AG04450 (cell line): ENCODE measurements around the gene WBP11. TPM values are rescaled to one million over a fixed set of nuclear protein-coding genes. Genes with fewer than 3 reads are reported as not detected.

Source experiments
- CTCF ChIA-PET: fragments of 300-600, 350-600 bp; formaldehyde crosslinking; extraction: SDS; loops from one replicate; lab custom pipeline; 2022; ENCODE audit warnings: antibody characterized with exemption, inconsistent platforms; lab: Charles Lee
- POLR2A ChIA-PET: fragments of 350-600 bp; formaldehyde crosslinking; extraction: SDS; loops from one replicate; lab custom pipeline; 2021; ENCODE audit warnings: antibody characterized with exemption, inconsistent platforms; lab: Yijun Ruan, JAX
- DNase-seq: peaks from one replicate; pipeline ENCODE4 v3.0.0-alpha.2; 2011; ENCODE audit warnings: low read depth, low spot score
- H3K27ac ChIP-seq: one replicate; pipeline ENCODE4 v1.5.1; 2012; ENCODE audit warnings: low read depth, low read length, control low read depth
- H3K27me3 ChIP-seq: one replicate; pipeline ENCODE4 v1.6.0; 2012; ENCODE audit warnings: low read length; ENCODE audit not compliant: control insufficient read depth, insufficient read depth
- H3K4me3 ChIP-seq: 2 replicates; pipeline ENCODE4 v1.5.1; 2011; ENCODE audit warnings: mild to moderate bottlenecking, low read depth, low read length, control low read depth
- H3K9me3 ChIP-seq: 2 replicates; pipeline ENCODE4 v1.5.1; 2012; ENCODE audit warnings: low read length; ENCODE audit not compliant: control insufficient read depth, insufficient read depth
- polyA minus RNA-seq: library from RNA; depleted of rRNA, polyadenylated mRNA; stranded (reverse); fragments of >200 nt; gene quantifications from 2 replicates; pipeline ENCODE4 v1.2.3, GENCODE V29; 2011; rRNA and poly(A)+ RNA removed
- polyA plus RNA-seq: library from polyadenylated mRNA; depleted of rRNA; stranded (reverse); fragments of >200 nt; gene quantifications from 2 replicates; pipeline ENCODE4 v1.2.3, GENCODE V29; 2011; rRNA removed
- TF ChIP-seq, protein P1 (sequence below): IDR thresholded peaks from 2 replicates; pipeline ENCODE4 v1.5.1; 2011; ENCODE audit warnings: low read depth, low read length, control low read depth, inconsistent platforms

The WBP11 gene
- 13.2 and 16.5 TPM in 2 replicates for polyA plus RNA-seq
- 7.7 and 9.9 TPM in 2 replicates for polyA minus RNA-seq

DNA sequence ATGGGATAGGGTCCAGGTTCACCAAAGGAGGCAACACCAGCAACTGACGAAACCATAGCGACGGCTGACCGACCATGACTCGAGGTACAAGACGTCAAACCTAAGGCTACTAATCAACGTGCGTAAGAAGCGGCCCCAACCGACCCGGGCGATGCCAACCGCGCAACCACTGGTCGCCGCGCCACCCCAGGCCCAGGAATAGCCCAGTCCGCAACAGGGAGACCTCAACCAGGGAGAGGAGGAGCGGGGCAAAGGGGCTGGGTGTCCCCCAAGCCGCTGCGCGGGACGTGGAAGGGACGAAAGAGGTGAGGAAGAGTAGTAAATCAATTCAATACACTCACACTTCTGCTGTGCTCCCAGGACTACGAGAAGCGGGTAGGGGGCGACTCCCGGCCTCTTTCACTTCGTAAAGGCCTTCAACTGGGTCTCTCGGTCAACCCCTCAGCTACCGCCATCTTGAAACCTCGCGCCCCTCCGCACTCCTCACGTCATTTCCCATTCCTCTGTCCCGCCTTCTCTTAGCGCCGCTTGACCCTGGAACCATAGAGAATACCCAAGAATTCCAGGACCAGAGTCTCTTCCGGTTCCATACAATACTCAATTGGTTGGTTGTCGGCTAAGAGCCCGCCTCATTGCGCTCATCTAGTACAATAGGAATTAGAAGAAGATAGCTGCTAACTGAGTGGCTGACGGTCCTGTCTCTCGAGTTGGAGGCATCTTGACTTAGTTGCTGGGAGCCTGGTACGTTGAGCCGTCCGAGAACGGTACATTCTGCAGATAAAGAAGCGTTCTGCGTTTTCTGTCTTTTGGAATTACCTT lies at the start of gene WBP11, which contains the start of gene C12orf60:
WBP11 (minus strand) TSS at position 468 of the 819 bp plus-strand sequence. CDS start 2,095 bp downstream, outside the sequence.
C12orf60 (plus strand) TSS at position 660 of the 819 bp plus-strand sequence. CDS start 19,266 bp downstream, outside the sequence.
- H3K4me3 ChIP-seq: peak within 1 kb of the TSS; percentile 96
- DNase-seq: peak; percentile 97
- no peaks in the 10 kb centered on the region for H3K9me3 ChIP-seq
- ChIA-PET CTCF (interaction anchor here (1.2 to 2.9 kb wide), 6 partner anchors 33 to 418 kb away, joined by 3 to 14 read pairs (median 8); partner anchors contain the start of gene RERG), POLR2A (interaction anchor here (0.5 to 1.8 kb wide), 6 partner anchors 8 to 1551 kb away, joined by 3 to 19 read pairs (median 4); a partner anchor contains a TSS)
- TF ChIP-seq, protein P1, sequence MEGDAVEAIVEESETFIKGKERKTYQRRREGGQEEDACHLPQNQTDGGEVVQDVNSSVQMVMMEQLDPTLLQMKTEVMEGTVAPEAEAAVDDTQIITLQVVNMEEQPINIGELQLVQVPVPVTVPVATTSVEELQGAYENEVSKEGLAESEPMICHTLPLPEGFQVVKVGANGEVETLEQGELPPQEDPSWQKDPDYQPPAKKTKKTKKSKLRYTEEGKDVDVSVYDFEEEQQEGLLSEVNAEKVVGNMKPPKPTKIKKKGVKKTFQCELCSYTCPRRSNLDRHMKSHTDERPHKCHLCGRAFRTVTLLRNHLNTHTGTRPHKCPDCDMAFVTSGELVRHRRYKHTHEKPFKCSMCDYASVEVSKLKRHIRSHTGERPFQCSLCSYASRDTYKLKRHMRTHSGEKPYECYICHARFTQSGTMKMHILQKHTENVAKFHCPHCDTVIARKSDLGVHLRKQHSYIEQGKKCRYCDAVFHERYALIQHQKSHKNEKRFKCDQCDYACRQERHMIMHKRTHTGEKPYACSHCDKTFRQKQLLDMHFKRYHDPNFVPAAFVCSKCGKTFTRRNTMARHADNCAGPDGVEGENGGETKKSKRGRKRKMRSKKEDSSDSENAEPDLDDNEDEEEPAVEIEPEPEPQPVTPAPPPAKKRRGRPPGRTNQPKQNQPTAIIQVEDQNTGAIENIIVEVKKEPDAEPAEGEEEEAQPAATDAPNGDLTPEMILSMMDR: no peak
- H3K27me3 ChIP-seq: no peaks in the 10 kb centered on the region
- H3K27ac ChIP-seq: peak within 1 kb of the TSS; percentile 91

DNA sequence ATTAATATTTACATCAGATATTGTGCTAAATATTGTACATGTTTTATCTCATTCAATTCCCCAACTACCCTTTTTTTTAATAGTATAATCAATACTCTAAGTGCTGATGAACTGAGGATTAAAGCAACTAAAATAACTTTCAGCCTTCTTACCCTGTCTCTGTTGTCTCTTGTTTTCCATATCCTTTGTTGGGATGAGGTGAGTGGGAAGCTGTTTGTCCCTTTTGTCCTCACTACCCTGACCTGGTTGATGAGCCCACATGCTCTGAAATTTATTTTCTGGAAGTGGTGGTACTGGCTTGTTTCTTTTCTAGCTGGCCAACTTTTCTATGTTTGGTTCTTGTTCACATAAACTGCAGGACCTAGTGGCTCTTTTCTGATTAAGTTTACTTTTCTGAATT lies 49.6 kb upstream of the WBP11 start:
- DNase-seq: no peak
- no peak overlapping the region for H3K4me3 ChIP-seq
- H3K27me3 ChIP-seq: no peaks in the 10 kb centered on the region
- ChIA-PET CTCF (interaction anchor here (0.8 to 1.5 kb wide), 4 partner anchors 9 to 144 kb away, joined by 3 to 6 read pairs (median 3); partner anchors contain the start of gene ART4), POLR2A (no interaction called here)
- no peak overlapping the region for H3K27ac ChIP-seq
- TF ChIP-seq, protein P1: no peak
- no peaks in the 10 kb centered on the region for H3K9me3 ChIP-seq

DNA sequence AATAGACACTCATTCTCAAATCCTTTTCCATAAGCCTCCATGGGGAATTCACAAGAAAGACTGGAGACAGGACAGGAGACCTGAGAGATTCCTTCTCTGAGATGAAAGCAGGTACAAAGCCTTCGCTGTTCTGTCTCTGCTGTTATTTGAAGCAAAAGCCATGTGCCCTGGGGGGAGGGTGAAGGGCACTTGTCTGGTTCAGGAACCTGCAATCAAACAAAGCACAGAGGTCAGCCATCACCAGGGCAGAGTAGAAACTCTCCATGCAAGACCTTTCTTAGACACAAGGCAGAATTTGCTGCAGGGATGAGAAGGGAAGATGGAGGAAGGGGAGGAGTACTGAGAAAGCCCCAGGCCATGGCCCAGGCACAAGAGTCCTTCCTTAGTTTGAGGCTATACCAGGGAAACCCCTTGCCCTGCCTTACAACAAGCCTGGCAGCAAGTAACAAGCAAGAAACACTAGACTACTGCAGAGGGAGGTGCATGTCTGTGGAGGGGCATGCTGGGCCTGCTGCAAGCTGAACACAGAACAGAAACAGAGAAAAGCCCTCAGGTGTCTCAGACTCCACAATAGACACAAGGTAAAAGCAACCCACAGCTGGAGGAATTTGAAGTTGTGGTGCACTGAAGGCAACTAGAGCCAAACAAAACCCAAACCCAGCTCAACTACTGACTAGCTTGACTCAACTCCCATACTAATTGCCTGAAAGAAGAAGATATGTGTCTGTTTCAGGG lies 47.8 kb upstream of the WBP11 start:
- no peak for DNase-seq
- no peaks in the 10 kb centered on the region for H3K27me3 ChIP-seq
- H3K27ac ChIP-seq: no peak overlapping the region
- CTCF ChIA-PET: interaction anchor here (0.6 to 1.0 kb wide), 3 partner anchors 144 to 425 kb away, joined by 3 to 4 read pairs (median 4); no protein-coding TSS in a partner anchor
- H3K9me3 ChIP-seq: no peaks in the 10 kb centered on the region
- no peak overlapping the region for H3K4me3 ChIP-seq
- POLR2A ChIA-PET: no interaction called here
- TF ChIP-seq, protein P1: no peak

DNA sequence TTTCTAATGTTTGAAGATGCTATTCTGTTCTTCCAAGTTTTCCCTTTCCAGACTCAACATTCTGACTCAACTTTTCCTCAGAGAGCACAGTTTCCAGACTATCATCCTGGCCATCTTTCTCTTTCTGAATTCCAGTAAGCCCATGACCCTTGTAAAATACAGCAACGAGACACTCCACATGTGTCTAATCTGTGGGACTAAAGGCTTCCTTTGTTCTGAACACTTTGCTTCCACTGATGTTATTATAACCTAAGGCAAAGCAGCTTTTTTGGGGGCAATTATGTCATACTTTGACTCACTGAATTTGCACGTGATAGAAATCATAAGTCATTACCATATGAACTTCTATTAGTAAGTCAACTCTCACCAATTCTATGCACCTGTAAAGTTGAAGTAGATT lies 46.4 kb upstream of the WBP11 start:
- H3K9me3 ChIP-seq: no peaks in the 10 kb centered on the region
- TF ChIP-seq, protein P1: no peak
- CTCF ChIA-PET: interaction anchor here (1.9 to 7.3 kb wide), 3 partner anchors 44 to 371 kb away, joined by 7 to 191 read pairs (median 7); partner anchors contain the start of gene RERG
- H3K27ac ChIP-seq: no peak overlapping the region
- H3K27me3 ChIP-seq: no peaks in the 10 kb centered on the region
- no peak overlapping the region for H3K4me3 ChIP-seq
- POLR2A ChIA-PET: no interaction called here
- no peak for DNase-seq
